C4-2B (cell line): ENCODE measurements around the gene STX5.
A peak's percentile ranks its signal among the peaks of the same experiment; 100 is the strongest.

Experiments
- H3K27ac ChIP-seq: fragments of 450-650 bp; 2 replicates; pipeline ENCODE4 v1.5.1; 2017
- CTCF ChIP-seq: fragments of 450-650 bp; conservative IDR thresholded peaks from 2 replicates; pipeline ENCODE4 v1.5.1; 2017; ENCODE audit warnings: mild to moderate bottlenecking
- ZFX ChIP-seq: fragments of 450-650 bp; IDR thresholded peaks from 2 replicates; pipeline ENCODE4 v1.6.1; 2017

STX5 gene

GRCh38 chr11:62874851-62875250 lies 43.0 kb upstream of the STX5 start:
- no peak overlapping the region for H3K27ac ChIP-seq
- no peak for TF ChIP-seq ZFX
- no peak for TF ChIP-seq CTCF

- no peak overlapping the region for H3K27ac ChIP-seq
- TF ChIP-seq ZFX (no peak), CTCF (no peak)
Observed at GRCh38 chr11:62865635-62866034, 33.8 kb upstream of the STX5 start.

- H3K27ac ChIP-seq, result no peak overlapping the region
- no peak for TF ChIP-seq CTCF
- no peak for TF ChIP-seq ZFX
Observed at GRCh38 chr11:62863687-62864335, 32.0 kb upstream of the STX5 start.

- peak overlapping the region; percentile 99 for H3K27ac ChIP-seq
Observed at GRCh38 chr11:62861564-62862192, 29.8 kb upstream of the STX5 start.

GRCh38 chr11:62860835-62861563 lies 29.1 kb upstream of the STX5 start:
- no peak for TF ChIP-seq CTCF
- no peak for TF ChIP-seq ZFX
- peak overlapping the region; percentile 99 for H3K27ac ChIP-seq

GRCh38 chr11:62859281-62859703 lies 27.4 kb upstream of the STX5 start:
- peak overlapping the region; percentile 99 for H3K27ac ChIP-seq

- peak overlapping the region; percentile 99 for H3K27ac ChIP-seq
- no peak for TF ChIP-seq ZFX
- no peak for TF ChIP-seq CTCF
Observed at GRCh38 chr11:62858201-62858600, 26.4 kb upstream of the STX5 start.

GRCh38 chr11:62857541-62857982 lies 25.7 kb upstream of the STX5 start:
- H3K27ac ChIP-seq, result peak overlapping the region; percentile 99
- no peak for TF ChIP-seq CTCF
- TF ChIP-seq ZFX, result no peak
